ENCODE data around the gene JAZF1.
A peak's percentile ranks its signal among the peaks of the same experiment; 100 is the strongest.
"Not testable (repeated sequence)": the region's sequence is repeated elsewhere in the genome, so short reads cannot be mapped to it uniquely, and the experiment has no call there.

Gene JAZF1

GRCh38 chr7:28032738-28033380 lies 147.7 kb downstream of the JAZF1 start:
- DNase-seq: no peak

GRCh38 chr7:28029051-28029450 lies 151.5 kb downstream of the JAZF1 start:
- no peak for DNase-seq

- DNase-seq: no peak
These were observed 152.1 kb downstream of the JAZF1 start for GRCh38 chr7:28028471-28028870.

GRCh38 chr7:28026237-28026636 lies 154.4 kb downstream of the JAZF1 start:
- DNase-seq: no peak

GRCh38 chr7:28024786-28025334 lies 155.7 kb downstream of the JAZF1 start:
- DNase-seq: no peak

- DNase-seq: peak; percentile 45
These were observed 160.2 kb downstream of the JAZF1 start for GRCh38 chr7:28020302-28020940.

GRCh38 chr7:28018856-28019465 lies 161.6 kb downstream of the JAZF1 start:
- no peak for DNase-seq

- DNase-seq: no peak
These were observed 162.1 kb downstream of the JAZF1 start for GRCh38 chr7:28018446-28018845.

GRCh38 chr7:28018020-28018419 lies 162.6 kb downstream of the JAZF1 start:
- DNase-seq: no peak

GRCh38 chr7:28017372-28017771 lies 163.2 kb downstream of the JAZF1 start:
- no peak for DNase-seq

GRCh38 chr7:28016297-28016696 lies 164.3 kb downstream of the JAZF1 start:
- no peak for DNase-seq

- DNase-seq: no peak
These were observed 165.4 kb downstream of the JAZF1 start for GRCh38 chr7:28015169-28015568.

GRCh38 chr7:28014340-28014739 lies 166.3 kb downstream of the JAZF1 start:
- not testable (repeated sequence) for DNase-seq

GRCh38 chr7:28013441-28013840 lies 167.2 kb downstream of the JAZF1 start:
- DNase-seq: no peak

GRCh38 chr7:28013019-28013418 lies 167.6 kb downstream of the JAZF1 start:
- DNase-seq: no peak

GRCh38 chr7:28008911-28009310 lies 171.7 kb downstream of the JAZF1 start:
- DNase-seq: no peak

GRCh38 chr7:28008171-28008570 lies 172.4 kb downstream of the JAZF1 start:
- no peak for DNase-seq

- DNase-seq: no peak
These were observed 174.1 kb downstream of the JAZF1 start for GRCh38 chr7:28006491-28006890.

- no peak for DNase-seq
These were observed 174.8 kb downstream of the JAZF1 start for GRCh38 chr7:28005847-28006231.

- DNase-seq: no peak
These were observed 175.3 kb downstream of the JAZF1 start for GRCh38 chr7:28005075-28005846.

- DNase-seq: no peak
These were observed 177.2 kb downstream of the JAZF1 start for GRCh38 chr7:28003408-28003807.

GRCh38 chr7:28002638-28003037 lies 178.0 kb downstream of the JAZF1 start:
- no peak for DNase-seq

GRCh38 chr7:28001896-28002295 lies 178.7 kb downstream of the JAZF1 start:
- no peak for DNase-seq

Data from activated CD4-positive, alpha-beta T cell treated with anti-CD3 and anti-CD28 coated beads for 48 hours (primary cell).